SK-N-SH (cell line): ENCODE measurements around the gene SH3BP5L. TPM values are rescaled to one million over a fixed set of nuclear protein-coding genes. Genes with fewer than 3 reads are reported as not detected.

Source experiments
- CTCF ChIA-PET: fragments of 300-600, 350-600 bp; formaldehyde crosslinking; extraction: SDS; loops from one replicate; lab custom pipeline; 2021; lab: Yijun Ruan, JAX
- POLR2A ChIA-PET: fragments of 350-600 bp; sonication (Branson Sonifier 250); formaldehyde crosslinking; extraction: SDS; loops from one replicate; lab custom pipeline; 2020; ENCODE audit warnings: antibody characterized with exemption, inconsistent platforms; lab: Yijun Ruan, JAX
- DNase-seq: peaks from one replicate; pipeline ENCODE4 v3.0.0; 2012
- H2AFZ ChIP-seq: fragments of 200-600 bp; sonication (generic); 2 replicates; pipeline ENCODE4 v1.8.1; 2016; ENCODE audit warnings: antibody characterized with exemption, mild to moderate bottlenecking, low read depth
- H3F3A ChIP-seq: fragments of 200-600 bp; sonication (generic); replicated peaks from 2 replicates; pipeline ENCODE3; 2016; ENCODE audit warnings: antibody characterized with exemption, mild to moderate bottlenecking; ENCODE audit not compliant: insufficient read depth
- H3K27ac ChIP-seq, 2 experiments: fragments of 200-500 bp in 1 of 2; fragments of 200-600 bp in 1 of 2; sonication (Bioruptor generic) in 1 of 2; sonication (generic), shearing (Covaris generic) in 1 of 2; 2 replicates each; pipeline versions ENCODE4 v1.5.1 to v1.6.1; 2014 to 2016; ENCODE audit warnings: low read depth in 2 of 2, inconsistent platforms in 1 of 2, low read length in 1 of 2, mild to moderate bottlenecking in 1 of 2, mixed read lengths in 1 of 2
- H3K27me3 ChIP-seq: fragments of 200-600 bp; sonication (generic), shearing (Covaris generic); 2 replicates; pipeline ENCODE4 v1.6.1; 2016; ENCODE audit warnings: mixed run types; ENCODE audit not compliant: insufficient read depth
- H3K36me3 ChIP-seq, 2 experiments: fragments of 200-500 bp in 1 of 2; fragments of 200-600 bp in 1 of 2; sonication (Bioruptor generic) in 1 of 2; sonication (generic) in 1 of 2; replicated peaks in 1 of 2; 2 replicates each; pipeline versions ENCODE3 to v1.5.1; 2014 to 2016; ENCODE audit warnings: low read length in 1 of 2, mild to moderate bottlenecking in 1 of 2; ENCODE audit not compliant: insufficient read depth in 2 of 2, control insufficient read depth in 1 of 2
- H3K4me1 ChIP-seq, 2 experiments: fragments of 200-500 bp in 1 of 2; fragments of 200-600 bp in 1 of 2; sonication (Bioruptor generic) in 1 of 2; sonication (generic), shearing (Covaris generic) in 1 of 2; 2 replicates each; pipeline versions ENCODE4 v1.5.1 to v1.6.1; 2014 to 2016; ENCODE audit warnings: low read depth in 1 of 2, low read length in 1 of 2, mixed run types in 1 of 2; ENCODE audit not compliant: insufficient read depth in 2 of 2, control insufficient read depth in 1 of 2
- H3K4me2 ChIP-seq: fragments of 200-600 bp; sonication (generic), shearing (Covaris generic); 2 replicates; pipeline ENCODE4 v1.6.1; 2017; ENCODE audit warnings: mixed run types
- H3K4me3 ChIP-seq, 2 experiments: fragments of 200-500 bp in 1 of 2; fragments of 200-600 bp in 1 of 2; sonication (Bioruptor generic) in 1 of 2; sonication (generic), shearing (Covaris generic) in 1 of 2; 2 replicates each; pipeline versions ENCODE4 v1.5.1 to v1.8.1; 2014 to 2016; ENCODE audit warnings: low read depth in 2 of 2, inconsistent platforms in 1 of 2, low read length in 1 of 2, mild to moderate bottlenecking in 1 of 2, mixed read lengths in 1 of 2, moderate library complexity in 1 of 2
- H3K79me2 ChIP-seq: fragments of 200-600 bp; sonication (generic); 2 replicates; pipeline ENCODE4 v1.8.1; 2017; ENCODE audit warnings: mild to moderate bottlenecking; ENCODE audit not compliant: insufficient read depth
- H3K9ac ChIP-seq: fragments of 200-600 bp; sonication (generic); 2 replicates; pipeline ENCODE4 v1.6.1; 2017; ENCODE audit warnings: mixed run types
- H3K9me2 ChIP-seq: fragments of 200-600 bp; sonication (generic); 2 replicates; pipeline ENCODE4 v1.6.1; 2017; ENCODE audit warnings: mixed run types
- H3K9me3 ChIP-seq: fragments of 200-600 bp; sonication (generic); 2 replicates; pipeline ENCODE4 v1.6.1; 2017; ENCODE audit warnings: mixed run types, mild to moderate bottlenecking, moderate library complexity
- H4K20me1 ChIP-seq: fragments of 200-600 bp; sonication (generic); 2 replicates; pipeline ENCODE4 v1.6.1; 2017; ENCODE audit warnings: mild to moderate bottlenecking, mixed run types; ENCODE audit not compliant: insufficient read depth
- CHD2 ChIP-seq: fragments of 150-350 bp; IDR thresholded peaks from 2 replicates; pipeline ENCODE4 v1.6.1; 2018; ENCODE audit warnings: low read length; ENCODE audit not compliant: partially characterized antibody
- CTCF ChIP-seq: fragments of 200-600 bp; sonication (generic); IDR thresholded peaks from 2 replicates; pipeline ENCODE4 v1.6.1; 2017; ENCODE audit warnings: antibody characterized with exemption, mild to moderate bottlenecking, moderate library complexity
- MEF2A ChIP-seq: IDR thresholded peaks from 2 replicates; pipeline ENCODE4 v1.4.0; 2012; ENCODE audit warnings: low read depth, borderline replicate concordance
- MXI1 ChIP-seq: IDR thresholded peaks from 2 replicates; pipeline ENCODE4 v1.6.1; 2012; ENCODE audit warnings: mild to moderate bottlenecking, low read depth, low read length, improper control_type of control experiment
- NFIC ChIP-seq: IDR thresholded peaks from 2 replicates; pipeline ENCODE4 v1.4.0; 2012; ENCODE audit warnings: borderline replicate concordance
- RCOR1 ChIP-seq: fragments of 150-350 bp; IDR thresholded peaks from 2 replicates; pipeline ENCODE4 v1.6.1; 2017; ENCODE audit warnings: antibody characterized with exemption, low read length
- REST ChIP-seq: IDR thresholded peaks from 2 replicates; pipeline ENCODE4 v1.6.1; 2012; ENCODE audit warnings: mild to moderate bottlenecking, low read depth, low read length, moderate library complexity
- RXRA ChIP-seq: IDR thresholded peaks from 2 replicates; pipeline ENCODE4 v1.4.0; 2012; ENCODE audit warnings: low read depth, mild to moderate bottlenecking, borderline replicate concordance
- TAF1 ChIP-seq: IDR thresholded peaks from 2 replicates; pipeline ENCODE4 v1.6.1; 2012; ENCODE audit warnings: low read depth, mild to moderate bottlenecking, low read length, moderate library complexity, borderline replicate concordance
- TCF12 ChIP-seq: IDR thresholded peaks from 2 replicates; pipeline ENCODE4 v1.4.0; 2012
- USF1 ChIP-seq: IDR thresholded peaks from 2 replicates; pipeline ENCODE4 v1.4.0; 2012; ENCODE audit warnings: low read depth, borderline replicate concordance
- USF2 ChIP-seq: fragments of 150-350 bp; IDR thresholded peaks from 2 replicates; pipeline ENCODE4 v1.6.1; 2017; ENCODE audit warnings: antibody characterized with exemption, low read length, low read depth, borderline replicate concordance
- ZBTB33 ChIP-seq: IDR thresholded peaks from 2 replicates; pipeline ENCODE4 v1.4.0; 2012; ENCODE audit warnings: low read depth, borderline replicate concordance
- WGBS: methylation state at CpG from one replicate; pipeline ENCODE4 v1.1.6; 2017; ENCODE audit warnings: low lambda C conversion rate; 5-methylcytosine and 5-hydroxymethylcytosine counted together
- polyA plus RNA-seq, 3 experiments: library from polyadenylated mRNA; depleted of rRNA; stranded (reverse); fragments of >200 nt; gene quantifications; 2 replicates each; pipeline ENCODE4 v1.2.3, GENCODE V29; 2012

The SH3BP5L gene
- polyA plus RNA-seq, 1 of the 3 experiments (the other 2 are of a cell fraction): 32.1 TPM

- POLR2A ChIA-PET: interaction anchor here (1.2 to 2.0 kb wide), 3 partner anchors 11 to 44 kb away, joined by 4 to 11 read pairs (median 6); partner anchors contain the start of genes PGBD2 and ZNF672
- no peak for TF ChIP-seq NFIC
- no peak for TF ChIP-seq USF1
- TF ChIP-seq RCOR1: no peak
- TF ChIP-seq, all 33 proteins: peak for 0
- DNase-seq: no peak
Measured at GRCh38 chr1:248862695-248862997, 36.9 kb upstream of the SH3BP5L start.

GRCh38 chr1:248861616-248862015 is 35.9 kb upstream of the SH3BP5L start:
- H3K36me3 ChIP-seq: no peaks in the 10 kb centered on the region

More at GRCh38 chr1:248862695-248862997, 36.9 kb upstream of the SH3BP5L start:
- Histone ChIP-seq H3K27me3 (no peaks in the 10 kb centered on the region), H3F3A (no peaks in the 10 kb centered on the region), H3K79me2 (peaks cover 9% of the 10 kb centered on the region; the same call in 1 of the 2 replicates), H3K27ac (peak overlapping the region in 1 of 2 experiments; percentile 75; a peak in 2 of 4 replicates), H3K9ac (peak overlapping the region; percentile 50), H3K4me1 (peaks cover 7 to 24% of the 10 kb centered on the region in 2 experiments; a peak in 3 of 4 replicates), H3K4me2 (peak overlapping the region; percentile 83), H3K36me3 (no peaks in the 10 kb centered on the region), H2AFZ (peak overlapping the region; percentile 88), H3K4me3 (peak overlapping the region; percentile 58 to 62), H3K9me3 (no peaks in the 10 kb centered on the region), H4K20me1 (no peaks in the 10 kb centered on the region), H3K9me2 (no peaks in the 10 kb centered on the region)
- 46% methylated on average over 2 of the region's 4 CpGs for WGBS
- CTCF ChIA-PET: interaction anchor here (0.9 to 2.0 kb wide), 5 partner anchors 16 to 62 kb away, joined by 3 to 6 read pairs (median 3); partner anchors contain the start of gene SH3BP5L

More at GRCh38 chr1:248861616-248862015, 35.9 kb upstream of the SH3BP5L start:
- CTCF ChIA-PET: interaction anchor here (0.7 to 1.0 kb wide), 4 partner anchors 16 to 44 kb away, joined by 3 to 5 read pairs (median 3); partner anchors contain the start of gene SH3BP5L
- TF ChIP-seq NFIC (no peak), MEF2A (no peak), CTCF (no peak), CHD2 (no peak), REST (no peak), ZBTB33 (no peak), RXRA (no peak), TCF12 (no peak), USF2 (no peak), TAF1 (no peak), MXI1 (no peak)
- TF ChIP-seq, all 33 proteins: peak for 0
- peaks cover 10% of the 10 kb centered on the region; the same call in 1 of the 2 replicates for H3K79me2 ChIP-seq
- no peak overlapping the region for H3K9ac ChIP-seq
- H2AFZ ChIP-seq: no peak overlapping the region
- WGBS: 92% methylated on average over 2 of the region's 2 CpGs
- H3K27ac ChIP-seq: no peak overlapping the region
- H3K4me3 ChIP-seq: no peak overlapping the region
- no peaks in the 10 kb centered on the region for H3K9me2 ChIP-seq
- POLR2A ChIA-PET: no interaction called here
- H3K4me1 ChIP-seq: peaks cover 13 to 31% of the 10 kb centered on the region in 2 experiments; a peak in 3 of 4 replicates
- no peaks in the 10 kb centered on the region for H4K20me1 ChIP-seq
- no peaks in the 10 kb centered on the region for H3K27me3 ChIP-seq
- DNase-seq: no peak
- no peak overlapping the region for H3K4me2 ChIP-seq
- H3F3A ChIP-seq: no peaks in the 10 kb centered on the region
- no peaks in the 10 kb centered on the region for H3K9me3 ChIP-seq
